Measurements from ENCODE around the gene KCNG4.

DNA sequence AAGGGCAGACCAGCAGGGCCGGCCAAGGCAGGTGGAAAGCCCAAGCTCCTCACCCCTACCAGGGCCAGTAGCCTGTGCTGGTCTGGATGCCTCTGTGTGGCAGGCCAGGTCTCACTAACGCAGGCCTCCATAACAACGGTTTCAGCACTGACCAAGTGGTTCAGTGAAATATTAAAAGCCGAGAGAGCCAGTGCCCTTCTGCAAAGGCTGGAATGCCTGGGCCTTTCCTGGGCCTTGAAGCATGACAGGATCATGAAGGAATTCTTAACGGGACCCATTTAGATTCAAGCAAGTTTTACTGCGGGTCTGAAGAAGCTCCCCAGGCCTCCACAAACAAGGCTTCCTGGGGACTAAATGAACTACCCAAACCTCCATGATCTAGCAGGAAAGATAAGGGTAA, 32.6 kb downstream of the KCNG4 start:
- TF ChIP-seq CTCF (IDR thresholded peaks at IDR 0.05; ENCODE audit: poor library complexity, severe bottlenecking) (no peak), POLR2AphosphoS5 (IDR thresholded peaks at IDR 0.05) (no peak), EZH2 (IDR thresholded peaks at IDR 0.05; ENCODE audit: borderline replicate concordance, insufficient read depth, low read length, poor library complexity, severe bottlenecking) (no peak), REST (IDR thresholded peaks at IDR 0.05; ENCODE audit: borderline replicate concordance) (no peak), MXI1 (conservative IDR thresholded peaks at IDR 0.05; ENCODE audit: poor library complexity, severe bottlenecking) (no peak), TAF1 (IDR thresholded peaks at IDR 0.05; ENCODE audit: low read depth) (no peak), EP300 (conservative IDR thresholded peaks at IDR 0.05; ENCODE audit: poor library complexity, severe bottlenecking) (no peak), RAD21 (conservative IDR thresholded peaks at IDR 0.05) (no peak), SMC3 (conservative IDR thresholded peaks at IDR 0.05; ENCODE audit: poor library complexity) (no peak)

Measured in neural cell (in vitro differentiated cells).